Glomerular endothelial cell (primary cell): ENCODE measurements around the gene DOK7. TPM values are rescaled to one million over a fixed set of nuclear protein-coding genes. Genes with fewer than 3 reads are reported as not detected.
"Not testable (repeated sequence)": the region's sequence is repeated elsewhere in the genome, so short reads cannot be mapped to it uniquely, and the experiment has no call there.

ENCODE experiments used
- DNase-seq: peaks from one replicate; pipeline ENCODE4 v3.0.0-alpha.2; 2011; ENCODE audit warnings: low read depth, low spot score; ENCODE audit errors: extremely low read depth
- total RNA-seq: library from RNA; depleted of rRNA; stranded (reverse); fragments of >200 nt; gene quantifications from 2 replicates; pipeline ENCODE4 v1.2.3, GENCODE V29; 2015

The DOK7 gene
- total RNA-seq, 1 donor from 2014 or later = not detected

- no peak for DNase-seq
These were observed 21.3 kb upstream of the DOK7 start, which contains the start of gene HGFAC for GRCh38 chr4:3441501-3442459. Gene HGFAC (plus strand): TSS chr4:3441968. CDS start chr4:3442002, 34 bp downstream.

- no peak for DNase-seq
These were observed 20.6 kb upstream of the DOK7 start for GRCh38 chr4:3442460-3442958.

- no peak for DNase-seq
These were observed 20.0 kb upstream of the DOK7 start for GRCh38 chr4:3442959-3443749.

GRCh38 chr4:3443750-3444309, 19.3 kb upstream of the DOK7 start:
- no peak for DNase-seq

GRCh38 chr4:3444351-3445110, 18.6 kb upstream of the DOK7 start:
- no peak for DNase-seq

GRCh38 chr4:3445111-3445820, 17.8 kb upstream of the DOK7 start:
- no peak for DNase-seq

GRCh38 chr4:3445829-3446545, 17.1 kb upstream of the DOK7 start:
- DNase-seq = no peak

GRCh38 chr4:3446631-3447320, 16.3 kb upstream of the DOK7 start:
- DNase-seq = no peak

- DNase-seq = no peak
These were observed 15.4 kb upstream of the DOK7 start for GRCh38 chr4:3447431-3448395.

GRCh38 chr4:3449047-3449573, 14.0 kb upstream of the DOK7 start:
- DNase-seq = no peak

GRCh38 chr4:3449574-3450534, 13.3 kb upstream of the DOK7 start:
- no peak for DNase-seq

GRCh38 chr4:3450643-3451042, 12.5 kb upstream of the DOK7 start:
- no peak for DNase-seq

- no peak for DNase-seq
These were observed 11.2 kb upstream of the DOK7 start for GRCh38 chr4:3451956-3452355.

- no peak for DNase-seq
These were observed 10.7 kb upstream of the DOK7 start for GRCh38 chr4:3452376-3452775.

- not testable (repeated sequence) for DNase-seq
These were observed 7.5 kb upstream of the DOK7 start for GRCh38 chr4:3455596-3455995.

- no peak for DNase-seq
These were observed 4.7 kb upstream of the DOK7 start for GRCh38 chr4:3458371-3458770.
